CD4-positive, alpha-beta T cell (primary cell): ENCODE measurements around the gene STUB1. TPM values are rescaled to one million over a fixed set of nuclear protein-coding genes. Genes with fewer than 3 reads are reported as not detected.

Source experiments
- total RNA-seq, 174 experiments: library from RNA in 2 of 174; stranded (reverse) in 2 of 174; gene quantifications; one replicate each; pipeline ENCODE4 v1.2.3 and lab custom pipeline; 2021 to 2026

Gene STUB1
- total RNA-seq, 2 experiments from 2014 or later, result 46.9 to 53.9 TPM

Other genes with a start within 250 kb of the STUB1 start
- gene CAPN15, start 152.7 kb upstream of the STUB1 start, total RNA-seq, result 10 to 100 TPM; 35.5 to 36.9 TPM
- not detected for gene PRR35, start 120.0 kb upstream of the STUB1 start, total RNA-seq
- gene NHLRC4, start 113.4 kb upstream of the STUB1 start, total RNA-seq, result under 1 TPM; 0.45 to 0.55 TPM
- gene PIGQ, start 110.4 kb upstream of the STUB1 start, total RNA-seq, result 10 to 100 TPM; 22.8 to 27.0 TPM
- 1 to 10 TPM; 8.9 to 9.5 TPM for gene RAB40C, start 90.3 kb upstream of the STUB1 start, total RNA-seq
- under 1 TPM; 0.64 to 0.99 TPM for gene WFIKKN1, start 49.4 kb upstream of the STUB1 start, total RNA-seq
- gene METTL26, start 44.1 kb upstream of the STUB1 start, total RNA-seq, result 10 to 100 TPM; 39.5 to 39.6 TPM
- gene MCRIP2, start 38.6 kb upstream of the STUB1 start, total RNA-seq, result 10 to 100 TPM; 11.4 to 14.6 TPM
- 10 to 100 TPM in 1 of 2 experiments, 1 to 10 TPM in 1; 8.1 to 10.3 TPM for gene WDR90, start 31.0 kb upstream of the STUB1 start, total RNA-seq
- gene RHOT2, start 12.3 kb upstream of the STUB1 start, total RNA-seq, result 100 to 1,000 TPM; 202 to 209 TPM
- 1 to 10 TPM; 6.6 to 6.9 TPM for gene RHBDL1, start 4.7 kb upstream of the STUB1 start, total RNA-seq
- 10 to 100 TPM; 22.0 to 23.6 TPM for gene JMJD8, start 3.9 kb downstream of the STUB1 start, total RNA-seq
- gene WDR24, start 10.0 kb downstream of the STUB1 start, total RNA-seq, result 10 to 100 TPM; 12.1 to 12.6 TPM
- gene FBXL16, start 25.4 kb downstream of the STUB1 start, total RNA-seq, result 10 to 100 TPM; 11.0 to 11.7 TPM
- gene METRN, start 34.7 kb downstream of the STUB1 start, total RNA-seq, result 1 to 10 TPM; 2.6 to 3.2 TPM
- 1 to 10 TPM; 8.1 TPM for gene ANTKMT, start 40.7 kb downstream of the STUB1 start, total RNA-seq
- 1 to 10 TPM; 1.2 to 2.7 TPM for gene CCDC78, start 46.0 kb downstream of the STUB1 start, total RNA-seq
- 1 to 10 TPM; 7.1 to 9.2 TPM for gene HAGHL, start 46.7 kb downstream of the STUB1 start, total RNA-seq
- gene CIAO3, start 60.6 kb downstream of the STUB1 start, total RNA-seq, result 10 to 100 TPM; 33.3 to 38.2 TPM
- gene MSLN, start 80.3 kb downstream of the STUB1 start, total RNA-seq, result not detected
- gene RPUSD1, start 108.0 kb downstream of the STUB1 start, total RNA-seq, result 10 to 100 TPM; 12.8 to 15.0 TPM
- gene CHTF18, start 108.2 kb downstream of the STUB1 start, total RNA-seq, result 10 to 100 TPM; 30.7 to 31.1 TPM
- gene GNG13, start 120.3 kb downstream of the STUB1 start, total RNA-seq, result not detected